Stimulated activated CD8-positive, alpha-beta memory T cell treated with anti-CD3 and anti-CD28 coated beads, Interleukin-7, amount 100 ng/mL, for 24 hours (primary cell): ENCODE results near the gene EDIL3.
"Not testable (repeated sequence)": the region's sequence is repeated elsewhere in the genome, so short reads cannot be mapped to it uniquely, and the experiment has no call there.

ENCODE experiments used
- DNase-seq: peaks from one replicate; pipeline ENCODE4 v3.0.0-alpha.2; 2020; ENCODE audit warnings: low read depth

The EDIL3 gene

GRCh38 chr5:84298628-84299027, 86.1 kb downstream of the EDIL3 start:
- no peak for DNase-seq

- DNase-seq = not testable (repeated sequence)
Observed at GRCh38 chr5:84297641-84298040, 87.0 kb downstream of the EDIL3 start.

GRCh38 chr5:84292788-84293653, 91.7 kb downstream of the EDIL3 start:
- no peak for DNase-seq

GRCh38 chr5:84292000-84292642, 92.6 kb downstream of the EDIL3 start:
- no peak for DNase-seq

- DNase-seq = no peak
Observed at GRCh38 chr5:84290673-84291072, 94.0 kb downstream of the EDIL3 start.

GRCh38 chr5:84290161-84290560, 94.5 kb downstream of the EDIL3 start:
- DNase-seq = no peak

GRCh38 chr5:84287951-84288350, 96.7 kb downstream of the EDIL3 start:
- DNase-seq = no peak

GRCh38 chr5:84286662-84287061, 98.0 kb downstream of the EDIL3 start:
- no peak for DNase-seq

GRCh38 chr5:84285641-84286637, 98.7 kb downstream of the EDIL3 start:
- no peak for DNase-seq

GRCh38 chr5:84281383-84281782, 103.3 kb downstream of the EDIL3 start:
- no peak for DNase-seq

- no peak for DNase-seq
Observed at GRCh38 chr5:84279234-84279633, 105.4 kb downstream of the EDIL3 start.

GRCh38 chr5:84275609-84276008, 109.1 kb downstream of the EDIL3 start:
- no peak for DNase-seq

- no peak for DNase-seq
Observed at GRCh38 chr5:84274585-84275468, 109.9 kb downstream of the EDIL3 start.

GRCh38 chr5:84273517-84273883, 111.2 kb downstream of the EDIL3 start:
- DNase-seq = no peak

GRCh38 chr5:84272771-84273516, 111.7 kb downstream of the EDIL3 start:
- DNase-seq = no peak

GRCh38 chr5:84265739-84266550, 118.7 kb downstream of the EDIL3 start:
- no peak for DNase-seq

- no peak for DNase-seq
Observed at GRCh38 chr5:84265130-84265529, 119.5 kb downstream of the EDIL3 start.

GRCh38 chr5:84260939-84261338, 123.7 kb downstream of the EDIL3 start:
- DNase-seq = no peak

- DNase-seq = no peak
Observed at GRCh38 chr5:84260140-84260539, 124.5 kb downstream of the EDIL3 start.
